Measurements from ENCODE around the gene SEMA6A.
A peak's percentile ranks its signal among the peaks of the same experiment; 100 is the strongest.

GRCh38 chr5:116576053-116576713 is 1.6 kb upstream of the SEMA6A start:
- TF ChIP-seq POLR2A (IDR thresholded peaks at IDR 0.05; ENCODE audit: low read depth, low read length), result peak; percentile 32; the same call in 1 of the 2 replicates
- TF ChIP-seq POLR2AphosphoS5 (IDR thresholded peaks at IDR 0.05; ENCODE audit: low read depth, low read length), result no peak
- TF ChIP-seq TAF1 (IDR thresholded peaks at IDR 0.05; ENCODE audit: borderline replicate concordance, low read depth, low read length), result no peak
